SK-N-SH (cell line): ENCODE measurements around the gene CYP4F22. TPM values are rescaled to one million over a fixed set of nuclear protein-coding genes. Genes with fewer than 3 reads are reported as not detected.

Experiments used
- CTCF ChIA-PET: fragments of 300-600, 350-600 bp; formaldehyde crosslinking; extraction: SDS; loops from one replicate; lab custom pipeline; 2021; lab: Yijun Ruan, JAX
- POLR2A ChIA-PET: fragments of 350-600 bp; sonication (Branson Sonifier 250); formaldehyde crosslinking; extraction: SDS; loops from one replicate; lab custom pipeline; 2020; ENCODE audit warnings: antibody characterized with exemption, inconsistent platforms; lab: Yijun Ruan, JAX
- DNase-seq: peaks from one replicate; pipeline ENCODE4 v3.0.0; 2012
- H2AFZ ChIP-seq: fragments of 200-600 bp; sonication (generic); 2 replicates; pipeline ENCODE4 v1.8.1; 2016; ENCODE audit warnings: antibody characterized with exemption, mild to moderate bottlenecking, low read depth
- H3F3A ChIP-seq: fragments of 200-600 bp; sonication (generic); replicated peaks from 2 replicates; pipeline ENCODE3; 2016; ENCODE audit warnings: antibody characterized with exemption, mild to moderate bottlenecking; ENCODE audit not compliant: insufficient read depth
- H3K27ac ChIP-seq, 2 experiments: fragments of 200-500 bp in 1 of 2; fragments of 200-600 bp in 1 of 2; sonication (Bioruptor generic) in 1 of 2; sonication (generic), shearing (Covaris generic) in 1 of 2; 2 replicates each; pipeline versions ENCODE4 v1.5.1 to v1.6.1; 2014 to 2016; ENCODE audit warnings: low read depth in 2 of 2, inconsistent platforms in 1 of 2, low read length in 1 of 2, mild to moderate bottlenecking in 1 of 2, mixed read lengths in 1 of 2
- H3K27me3 ChIP-seq: fragments of 200-600 bp; sonication (generic), shearing (Covaris generic); 2 replicates; pipeline ENCODE4 v1.6.1; 2016; ENCODE audit warnings: mixed run types; ENCODE audit not compliant: insufficient read depth
- H3K36me3 ChIP-seq, 2 experiments: fragments of 200-500 bp in 1 of 2; fragments of 200-600 bp in 1 of 2; sonication (Bioruptor generic) in 1 of 2; sonication (generic) in 1 of 2; replicated peaks in 1 of 2; 2 replicates each; pipeline versions ENCODE3 to v1.5.1; 2014 to 2016; ENCODE audit warnings: low read length in 1 of 2, mild to moderate bottlenecking in 1 of 2; ENCODE audit not compliant: insufficient read depth in 2 of 2, control insufficient read depth in 1 of 2
- H3K4me1 ChIP-seq, 2 experiments: fragments of 200-500 bp in 1 of 2; fragments of 200-600 bp in 1 of 2; sonication (Bioruptor generic) in 1 of 2; sonication (generic), shearing (Covaris generic) in 1 of 2; 2 replicates each; pipeline versions ENCODE4 v1.5.1 to v1.6.1; 2014 to 2016; ENCODE audit warnings: low read depth in 1 of 2, low read length in 1 of 2, mixed run types in 1 of 2; ENCODE audit not compliant: insufficient read depth in 2 of 2, control insufficient read depth in 1 of 2
- H3K4me2 ChIP-seq: fragments of 200-600 bp; sonication (generic), shearing (Covaris generic); 2 replicates; pipeline ENCODE4 v1.6.1; 2017; ENCODE audit warnings: mixed run types
- H3K4me3 ChIP-seq, 2 experiments: fragments of 200-500 bp in 1 of 2; fragments of 200-600 bp in 1 of 2; sonication (Bioruptor generic) in 1 of 2; sonication (generic), shearing (Covaris generic) in 1 of 2; 2 replicates each; pipeline versions ENCODE4 v1.5.1 to v1.8.1; 2014 to 2016; ENCODE audit warnings: low read depth in 2 of 2, inconsistent platforms in 1 of 2, low read length in 1 of 2, mild to moderate bottlenecking in 1 of 2, mixed read lengths in 1 of 2, moderate library complexity in 1 of 2
- H3K79me2 ChIP-seq: fragments of 200-600 bp; sonication (generic); 2 replicates; pipeline ENCODE4 v1.8.1; 2017; ENCODE audit warnings: mild to moderate bottlenecking; ENCODE audit not compliant: insufficient read depth
- H3K9ac ChIP-seq: fragments of 200-600 bp; sonication (generic); 2 replicates; pipeline ENCODE4 v1.6.1; 2017; ENCODE audit warnings: mixed run types
- H3K9me2 ChIP-seq: fragments of 200-600 bp; sonication (generic); 2 replicates; pipeline ENCODE4 v1.6.1; 2017; ENCODE audit warnings: mixed run types
- H3K9me3 ChIP-seq: fragments of 200-600 bp; sonication (generic); 2 replicates; pipeline ENCODE4 v1.6.1; 2017; ENCODE audit warnings: mixed run types, mild to moderate bottlenecking, moderate library complexity
- H4K20me1 ChIP-seq: fragments of 200-600 bp; sonication (generic); 2 replicates; pipeline ENCODE4 v1.6.1; 2017; ENCODE audit warnings: mild to moderate bottlenecking, mixed run types; ENCODE audit not compliant: insufficient read depth
- EZH2phosphoT487 ChIP-seq: fragments of 200-600 bp; sonication (generic); IDR thresholded peaks from 2 replicates; pipeline ENCODE4 v1.6.1; 2017; ENCODE audit warnings: low read depth, mixed run types, mild to moderate bottlenecking, antibody characterized with exemption, moderate library complexity, borderline replicate concordance
- FOXJ3 ChIP-seq: sonication (generic); formaldehyde crosslinking; IDR thresholded peaks from 2 replicates; pipeline ENCODE4 v1.5.1; 2020; ENCODE audit warnings: mild to moderate bottlenecking, missing genetic modification reagents
- FOXM1 ChIP-seq: IDR thresholded peaks from 2 replicates; pipeline ENCODE4 v1.4.0; 2012; ENCODE audit warnings: low read depth, mild to moderate bottlenecking
- GABPA ChIP-seq: IDR thresholded peaks from 2 replicates; pipeline ENCODE4 v1.4.0; 2012; ENCODE audit warnings: low read depth, mild to moderate bottlenecking
- MAX ChIP-seq: IDR thresholded peaks from 2 replicates; pipeline ENCODE4 v1.4.0; 2012; ENCODE audit warnings: low read depth
- MEF2A ChIP-seq: IDR thresholded peaks from 2 replicates; pipeline ENCODE4 v1.4.0; 2012; ENCODE audit warnings: low read depth, borderline replicate concordance
- MXI1 ChIP-seq: IDR thresholded peaks from 2 replicates; pipeline ENCODE4 v1.6.1; 2012; ENCODE audit warnings: mild to moderate bottlenecking, low read depth, low read length, improper control_type of control experiment
- NFIC ChIP-seq: IDR thresholded peaks from 2 replicates; pipeline ENCODE4 v1.4.0; 2012; ENCODE audit warnings: borderline replicate concordance
- NRF1 ChIP-seq: IDR thresholded peaks from 2 replicates; pipeline ENCODE4 v1.6.1; 2012; ENCODE audit warnings: low read depth, mild to moderate bottlenecking, low read length
- RAD21 ChIP-seq: IDR thresholded peaks from 2 replicates; pipeline ENCODE4 v1.6.1; 2012; ENCODE audit warnings: mild to moderate bottlenecking, low read length
- RCOR1 ChIP-seq: fragments of 150-350 bp; IDR thresholded peaks from 2 replicates; pipeline ENCODE4 v1.6.1; 2017; ENCODE audit warnings: antibody characterized with exemption, low read length
- REST ChIP-seq: IDR thresholded peaks from 2 replicates; pipeline ENCODE4 v1.6.1; 2012; ENCODE audit warnings: mild to moderate bottlenecking, low read depth, low read length, moderate library complexity
- SIN3A ChIP-seq: IDR thresholded peaks from 2 replicates; pipeline ENCODE4 v1.6.1; 2012; ENCODE audit warnings: low read depth, mild to moderate bottlenecking, low read length, moderate library complexity, borderline replicate concordance
- USF1 ChIP-seq: IDR thresholded peaks from 2 replicates; pipeline ENCODE4 v1.4.0; 2012; ENCODE audit warnings: low read depth, borderline replicate concordance
- YY1 ChIP-seq: IDR thresholded peaks from 2 replicates; pipeline ENCODE4 v1.4.0; 2012; ENCODE audit warnings: low read depth, mild to moderate bottlenecking
- ZBTB33 ChIP-seq: IDR thresholded peaks from 2 replicates; pipeline ENCODE4 v1.4.0; 2012; ENCODE audit warnings: low read depth, borderline replicate concordance
- WGBS: methylation state at CpG from one replicate; pipeline ENCODE4 v1.1.6; 2017; ENCODE audit warnings: low lambda C conversion rate; 5-methylcytosine and 5-hydroxymethylcytosine counted together
- polyA plus RNA-seq, 3 experiments: library from polyadenylated mRNA; depleted of rRNA; stranded (reverse); fragments of >200 nt; gene quantifications; 2 replicates each; pipeline ENCODE4 v1.2.3, GENCODE V29; 2012

CYP4F22 gene
- polyA plus RNA-seq, 1 of the 3 experiments (the other 2 are of a cell fraction): not detected

DNA sequence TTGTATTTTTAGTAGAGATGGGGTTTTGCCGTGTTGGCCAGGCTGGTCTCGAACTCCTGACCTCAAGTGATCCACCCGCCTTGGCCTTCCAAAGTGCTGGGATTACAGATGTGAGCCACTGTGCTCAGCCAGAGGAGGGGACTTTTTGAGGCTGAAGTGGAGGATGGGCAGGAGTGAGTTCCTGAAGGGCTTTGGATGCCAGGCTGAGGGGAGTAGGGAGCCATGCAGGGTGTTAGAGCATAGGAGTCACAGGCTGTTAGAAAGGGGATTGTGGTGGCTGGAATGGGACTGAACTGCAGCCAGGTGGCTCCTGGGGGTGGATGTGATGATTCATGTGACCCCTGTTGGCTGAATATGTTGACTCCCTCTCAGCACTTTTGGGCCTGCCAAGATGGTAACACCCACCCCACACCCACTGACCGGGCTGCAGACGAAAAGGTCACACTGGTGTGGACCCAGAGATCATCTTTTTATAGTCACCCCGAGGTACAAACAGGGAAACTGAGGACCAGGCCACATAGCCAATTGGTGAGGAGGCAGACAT lies 11.2 kb downstream of the CYP4F22 start:
- no peaks in the 10 kb centered on the region for H3K9me2 ChIP-seq
- DNase-seq: no peak
- no peaks in the 10 kb centered on the region for H3K36me3 ChIP-seq
- no peaks in the 10 kb centered on the region for H3F3A ChIP-seq
- CTCF ChIA-PET: no interaction called here
- no peaks in the 10 kb centered on the region for H4K20me1 ChIP-seq
- H3K27me3 ChIP-seq: peaks cover 37% of the 10 kb centered on the region; the same call in 1 of the 2 replicates
- 0% methylated on average over 6 of the region's 6 CpGs for WGBS
- no peak overlapping the region for H2AFZ ChIP-seq
- no peak overlapping the region for H3K27ac ChIP-seq
- H3K9me3 ChIP-seq: no peaks in the 10 kb centered on the region
- no peaks in the 10 kb centered on the region for H3K79me2 ChIP-seq
- no peaks in the 10 kb centered on the region for H3K4me1 ChIP-seq
- POLR2A ChIA-PET: no interaction called here
- no peak overlapping the region for H3K4me2 ChIP-seq
- H3K9ac ChIP-seq: no peak overlapping the region
- no peak overlapping the region for H3K4me3 ChIP-seq
- TF ChIP-seq SIN3A: no peak
- TF ChIP-seq EZH2phosphoT487: no peak
- TF ChIP-seq USF1: no peak
- TF ChIP-seq FOXJ3 (CRISPR knock-in tag): no peak
- no peak for TF ChIP-seq NFIC
- no peak for TF ChIP-seq MEF2A
- no peak for TF ChIP-seq FOXM1
- TF ChIP-seq RAD21: no peak
- TF ChIP-seq YY1: no peak
- TF ChIP-seq RCOR1: no peak
- TF ChIP-seq MXI1: no peak
- TF ChIP-seq GABPA: no peak
- no peak for TF ChIP-seq MAX
- TF ChIP-seq NRF1: no peak
- no peak for TF ChIP-seq REST
- no peak for TF ChIP-seq ZBTB33
